CD14-positive monocyte (primary cell): ENCODE results near the gene TMEM132A. TPM values are rescaled to one million over a fixed set of nuclear protein-coding genes. Genes with fewer than 3 reads are reported as not detected.
A peak's percentile ranks its signal among the peaks of the same experiment; 100 is the strongest.

Source experiments
- DNase-seq, 3 donors: peaks; one replicate each; pipeline ENCODE4 v3.0.0-alpha.2; 2011 to 2022
- H2AFZ ChIP-seq: 2 replicates; pipeline ENCODE4 v1.6.0; 2012; ENCODE audit warnings: mild to moderate bottlenecking, low read depth, low read length, inconsistent platforms; ENCODE audit not compliant: insufficient read depth, poor library complexity, severe bottlenecking
- H3K27ac ChIP-seq, 2 donors: 1 replicate in 1 of 2; 2 replicates in 1 of 2; pipeline ENCODE4 v1.5.1; 2012 to 2013; ENCODE audit warnings: low read length in 2 of 2, control low read depth in 1 of 2, inconsistent platforms in 1 of 2, low read depth in 1 of 2, mild to moderate bottlenecking in 1 of 2
- H3K27me3 ChIP-seq, 2 donors: one replicate each; pipeline versions ENCODE4 v1.6.0 to v1.6.1; 2011 to 2013; ENCODE audit warnings: low read length in 2 of 2; ENCODE audit not compliant: control insufficient read depth in 2 of 2, insufficient read depth in 2 of 2
- H3K36me3 ChIP-seq, 2 donors: replicated peaks in 1 of 2; 1 replicate in 1 of 2; 2 replicates in 1 of 2; pipeline versions ENCODE4 v1.5.1 to v1.6.1; 2012 to 2013; ENCODE audit warnings: low read length in 2 of 2, control low read depth in 1 of 2, inconsistent platforms in 1 of 2, mild to moderate bottlenecking in 1 of 2; ENCODE audit not compliant: insufficient read depth in 2 of 2, control insufficient read depth in 1 of 2
- H3K4me1 ChIP-seq, 2 donors: 1 replicate in 1 of 2; 2 replicates in 1 of 2; pipeline versions ENCODE4 v1.5.1 to v1.6.1; 2012 to 2013; ENCODE audit warnings: low read length in 2 of 2, control low read depth in 1 of 2, inconsistent platforms in 1 of 2, mild to moderate bottlenecking in 1 of 2, moderate library complexity in 1 of 2; ENCODE audit not compliant: insufficient read depth in 2 of 2, control insufficient read depth in 1 of 2
- H3K4me2 ChIP-seq: replicated peaks from 2 replicates; pipeline ENCODE3; 2012; ENCODE audit warnings: low read length, moderate library complexity, mild to moderate bottlenecking; ENCODE audit not compliant: poor library complexity, severe bottlenecking; ENCODE audit errors: extremely low read depth
- H3K4me3 ChIP-seq, 3 experiments: fragments of 200-600 bp in 1 of 3; sonication (generic) in 1 of 3; replicated peaks in 1 of 3; 1 replicate in 2 of 3; 2 replicates in 1 of 3; pipeline ENCODE4 v1.5.1; 2011 to 2013; ENCODE audit warnings: low read length in 3 of 3, mild to moderate bottlenecking in 3 of 3, control low read depth in 2 of 3, low read depth in 2 of 3, inconsistent platforms in 1 of 3, moderate library complexity in 1 of 3
- H3K79me2 ChIP-seq: 2 replicates; pipeline ENCODE4 v1.6.0; 2012; ENCODE audit warnings: mild to moderate bottlenecking, control low read depth, inconsistent platforms, low read length, moderate library complexity; ENCODE audit not compliant: insufficient read depth
- H3K9ac ChIP-seq: 2 replicates; pipeline ENCODE4 v1.6.0; 2017; ENCODE audit warnings: low read length, mild to moderate bottlenecking; ENCODE audit not compliant: insufficient read depth, poor library complexity, severe bottlenecking
- H3K9me3 ChIP-seq, 2 donors: replicated peaks in 1 of 2; 1 replicate in 1 of 2; 2 replicates in 1 of 2; pipeline versions ENCODE4 v1.5.1 to v1.6.1; 2012 to 2013; ENCODE audit warnings: low read length in 2 of 2, control low read depth in 1 of 2; ENCODE audit not compliant: control insufficient read depth in 1 of 2, insufficient read depth in 1 of 2
- H4K20me1 ChIP-seq: 2 replicates; pipeline ENCODE4 v1.6.0; 2012; ENCODE audit warnings: mild to moderate bottlenecking, low read length, control low read depth, moderate library complexity; ENCODE audit not compliant: insufficient read depth
- H3K27ac Mint-ChIP-seq, 7 donors: one replicate each; pipeline ENCODE4 v1.8.0; 2020; ENCODE audit warnings: mild to moderate bottlenecking in 7 of 7, mixed read lengths in 7 of 7, moderate library complexity in 6 of 7, inconsistent platforms in 2 of 7
- H3K27me3 Mint-ChIP-seq, 3 donors: one replicate each; pipeline ENCODE4 v1.8.0; 2021 to 2022; ENCODE audit warnings: low read depth in 3 of 3, mild to moderate bottlenecking in 3 of 3, mixed read lengths in 3 of 3, moderate library complexity in 3 of 3, inconsistent platforms in 1 of 3
- H3K36me3 Mint-ChIP-seq, 2 donors: one replicate each; pipeline ENCODE4 v1.8.0; 2020; ENCODE audit warnings: mixed read lengths in 2 of 2, inconsistent platforms in 1 of 2, mild to moderate bottlenecking in 1 of 2
- H3K4me1 Mint-ChIP-seq: one replicate; pipeline ENCODE4 v1.8.0; 2020; ENCODE audit warnings: mild to moderate bottlenecking, mixed read lengths
- H3K4me3 Mint-ChIP-seq, 2 donors: one replicate each; pipeline ENCODE4 v1.8.0; 2020; ENCODE audit warnings: mild to moderate bottlenecking in 2 of 2, mixed read lengths in 2 of 2, moderate library complexity in 1 of 2
- H3K9me3 Mint-ChIP-seq, 7 donors: one replicate each; pipeline ENCODE4 v1.8.0; 2020 to 2022; ENCODE audit warnings: mixed read lengths in 7 of 7, mild to moderate bottlenecking in 6 of 7, moderate library complexity in 6 of 7, inconsistent platforms in 2 of 7
- WGBS: methylation state at CpG from one replicate; pipeline ENCODE4 v1.1.5; 2013; ENCODE audit warnings: missing lambda C conversion rate; ENCODE audit not compliant: insufficient coverage; 5-methylcytosine and 5-hydroxymethylcytosine counted together
- intact Hi-C, 2 donors: fragments of 100-400 bp; cut with micrococcal nuclease; formaldehyde crosslinking; loops; one replicate each; pipeline versions ENCODE4 v1.15.0 to v1.15.1; 2023
- polyA plus RNA-seq, 3 donors: library from polyadenylated mRNA; depleted of rRNA in 1 of 3; unstranded in 2 of 3; stranded (reverse) in 1 of 3; fragments of 300-500 nt in 2 of 3; fragments of >200 nt in 1 of 3; fragmentation: Illumina TruSeq in 2 of 3; gene quantifications; 1 replicate in 2 of 3; 2 replicates in 1 of 3; pipeline ENCODE4 v1.2.3, GENCODE V29; 2012 to 2021
- TF ChIP-seq, protein P1 (sequence below): fragments of 200-600 bp; IDR thresholded peaks from one replicate; pipeline ENCODE4 v1.8.0; 2022; ENCODE audit warnings: antibody characterized with exemption, mild to moderate bottlenecking

TMEM132A gene
- polyA plus RNA-seq, 3 donors: 0.01 to 0.31 (median 0.21) TPM

DNA sequence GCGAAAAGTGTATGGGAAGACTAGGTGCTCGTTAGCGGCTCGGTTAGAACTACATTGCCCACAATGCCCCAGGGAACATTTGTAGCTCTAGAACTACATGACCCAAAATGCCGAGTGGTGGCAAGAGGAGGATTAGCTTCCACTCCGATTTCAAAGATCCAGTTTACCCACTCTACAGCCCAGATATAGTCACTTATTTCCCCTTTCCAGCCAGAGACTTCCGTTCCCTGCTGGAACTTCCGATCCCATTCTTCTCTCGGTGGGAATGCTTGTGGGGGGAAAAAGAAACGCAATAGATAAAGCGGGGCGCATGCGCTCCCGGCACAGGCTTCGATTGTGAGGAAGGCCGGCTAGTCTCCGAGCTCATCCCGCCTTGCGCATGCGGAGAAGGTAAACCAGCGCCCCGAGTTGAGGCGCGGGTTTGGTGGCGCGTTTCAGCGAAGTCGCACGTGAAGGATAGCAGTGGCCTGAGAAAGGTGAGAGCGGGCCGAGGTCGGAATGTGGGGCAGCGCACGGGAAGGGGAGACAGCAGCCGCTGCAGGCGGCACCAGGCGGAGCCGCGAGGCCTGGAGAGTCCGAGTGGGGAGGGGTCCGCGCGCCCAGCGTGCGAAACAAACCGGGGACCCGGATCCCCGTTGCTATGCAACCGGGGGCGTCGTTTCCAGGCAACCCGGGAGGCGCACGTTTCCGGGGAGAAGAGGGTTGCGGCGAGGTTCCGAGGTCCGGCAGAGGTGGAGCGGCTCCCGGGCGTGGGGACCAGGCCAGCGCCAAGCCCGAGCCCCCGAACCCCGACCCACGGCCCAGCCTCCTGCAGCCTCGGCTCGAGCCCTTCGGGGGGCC lies 10.2 kb upstream of the TMEM132A start, which contains the start of gene TMEM109:
Gene TMEM109 (plus strand): TSS at position 366 of the 840 bp plus-strand sequence. CDS start 5,536 bp downstream, outside the sequence.
- intact Hi-C loops: no loop called here
- Histone ChIP-seq H2AFZ (peak within 1 kb of the TSS; percentile 86), H3K36me3 (no peaks in the 10 kb centered on the region), H3K79me2 (peaks cover 48% of the 10 kb centered on the region), H4K20me1 (peaks cover 20% of the 10 kb centered on the region), H3K4me1 (peaks cover 81% of the 10 kb centered on the region in 2 donors), H3K27ac (peak within 1 kb of the TSS; percentile 59 to 84), H3K9me3 (no peaks in the 10 kb centered on the region), H3K27me3 (no peaks in the 10 kb centered on the region), H3K9ac (peak within 1 kb of the TSS; percentile 73), H3K4me2 (peak within 1 kb of the TSS; percentile 82), H3K4me3 (peak within 1 kb of the TSS; percentile 78 to 93 (median 83))
- Mint-ChIP-seq H3K4me3 (peak within 1 kb of the TSS; percentile 99 to 100), H3K9me3 (peaks cover 0 to 12% (median 0%) of the 10 kb centered on the region in 7 donors), H3K36me3 (peaks cover 2 to 12% of the 10 kb centered on the region in 2 donors), H3K4me1 (peaks cover 81% of the 10 kb centered on the region), H3K27me3 (peaks cover 0 to 3% (median 0%) of the 10 kb centered on the region in 3 donors), H3K27ac (peak within 1 kb of the TSS; percentile 92 to 98 (median 95))
- WGBS: under 1% methylated on average over 62 of the region's 70 CpGs
- TF ChIP-seq, protein P1, sequence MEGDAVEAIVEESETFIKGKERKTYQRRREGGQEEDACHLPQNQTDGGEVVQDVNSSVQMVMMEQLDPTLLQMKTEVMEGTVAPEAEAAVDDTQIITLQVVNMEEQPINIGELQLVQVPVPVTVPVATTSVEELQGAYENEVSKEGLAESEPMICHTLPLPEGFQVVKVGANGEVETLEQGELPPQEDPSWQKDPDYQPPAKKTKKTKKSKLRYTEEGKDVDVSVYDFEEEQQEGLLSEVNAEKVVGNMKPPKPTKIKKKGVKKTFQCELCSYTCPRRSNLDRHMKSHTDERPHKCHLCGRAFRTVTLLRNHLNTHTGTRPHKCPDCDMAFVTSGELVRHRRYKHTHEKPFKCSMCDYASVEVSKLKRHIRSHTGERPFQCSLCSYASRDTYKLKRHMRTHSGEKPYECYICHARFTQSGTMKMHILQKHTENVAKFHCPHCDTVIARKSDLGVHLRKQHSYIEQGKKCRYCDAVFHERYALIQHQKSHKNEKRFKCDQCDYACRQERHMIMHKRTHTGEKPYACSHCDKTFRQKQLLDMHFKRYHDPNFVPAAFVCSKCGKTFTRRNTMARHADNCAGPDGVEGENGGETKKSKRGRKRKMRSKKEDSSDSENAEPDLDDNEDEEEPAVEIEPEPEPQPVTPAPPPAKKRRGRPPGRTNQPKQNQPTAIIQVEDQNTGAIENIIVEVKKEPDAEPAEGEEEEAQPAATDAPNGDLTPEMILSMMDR: no peak
- peak; percentile 66 to 85 (median 80) for DNase-seq

DNA sequence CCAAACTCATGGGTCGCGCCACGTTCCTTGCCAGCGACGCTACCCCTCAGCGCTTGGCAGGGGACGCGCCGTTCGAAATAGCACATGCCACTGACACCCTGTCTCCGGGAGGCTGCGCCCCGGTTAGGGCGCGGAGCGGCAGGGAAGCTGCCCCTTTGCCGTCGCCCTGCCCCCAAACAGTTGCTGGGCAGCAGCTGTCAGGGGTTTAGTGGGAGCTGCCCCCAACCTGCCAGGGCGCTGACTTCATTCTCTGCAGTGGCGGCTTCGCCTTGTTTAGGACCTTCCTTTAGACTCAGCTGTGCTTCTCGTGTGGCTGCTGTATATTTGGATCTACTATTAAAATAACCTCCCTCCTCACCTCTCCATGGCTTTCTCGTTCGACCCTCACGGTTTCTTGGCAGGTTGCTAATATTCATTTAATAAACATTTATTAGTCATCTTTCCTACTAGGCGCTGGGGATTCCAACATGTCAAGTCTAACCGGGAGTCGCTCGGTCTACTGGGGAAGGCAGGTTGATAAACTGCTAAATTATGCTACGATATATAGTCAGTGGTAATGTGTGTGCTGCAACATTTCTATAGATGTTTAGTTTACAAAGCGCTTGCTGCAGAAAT lies 9.5 kb upstream of the TMEM132A start:
- intact Hi-C loops: loop anchor here in 1 of 2 donors (5.0 kb wide), 1 partner anchor 38 kb away; the partner anchor contains the start of gene SLC15A3
- peaks cover 4 to 9% of the 10 kb centered on the region in 2 donors for H3K36me3 Mint-ChIP-seq
- H3K4me1 Mint-ChIP-seq: peaks cover 81% of the 10 kb centered on the region
- peak in 1 of 3 donors; percentile 66 for DNase-seq
- H3K9me3 Mint-ChIP-seq: peaks cover 0 to 5% (median 0%) of the 10 kb centered on the region in 7 donors
- Histone ChIP-seq H3K4me3 (peak overlapping the region; percentile 78 to 93 (median 83)), H3K9ac (peak overlapping the region; percentile 73), H4K20me1 (peaks cover 25% of the 10 kb centered on the region), H3K4me1 (peaks cover 81% of the 10 kb centered on the region in 2 donors), H2AFZ (peak overlapping the region; percentile 86), H3K27me3 (no peaks in the 10 kb centered on the region), H3K36me3 (no peaks in the 10 kb centered on the region), H3K9me3 (no peaks in the 10 kb centered on the region), H3K79me2 (peaks cover 49% of the 10 kb centered on the region), H3K4me2 (peak overlapping the region; percentile 82), H3K27ac (peak overlapping the region in 1 of 2 donors; percentile 84)
- H3K27me3 Mint-ChIP-seq: peaks cover 0 to 3% (median 0%) of the 10 kb centered on the region in 3 donors
- under 1% methylated on average over 19 of the region's 31 CpGs for WGBS
- TF ChIP-seq, protein P1: no peak
- H3K27ac Mint-ChIP-seq: peak overlapping the region in 4 of 7 donors; percentile 6 to 79 (median 52)
- peak overlapping the region; percentile 99 to 100 for H3K4me3 Mint-ChIP-seq
